ENCODE data around the gene ITGB4. TPM values are rescaled to one million over a fixed set of nuclear protein-coding genes. Genes with fewer than 3 reads are reported as not detected.

The ITGB4 gene
- polyA plus RNA-seq, 1 of the 3 experiments (the other 2 are of a cell fraction): 7.0 TPM

DNA sequence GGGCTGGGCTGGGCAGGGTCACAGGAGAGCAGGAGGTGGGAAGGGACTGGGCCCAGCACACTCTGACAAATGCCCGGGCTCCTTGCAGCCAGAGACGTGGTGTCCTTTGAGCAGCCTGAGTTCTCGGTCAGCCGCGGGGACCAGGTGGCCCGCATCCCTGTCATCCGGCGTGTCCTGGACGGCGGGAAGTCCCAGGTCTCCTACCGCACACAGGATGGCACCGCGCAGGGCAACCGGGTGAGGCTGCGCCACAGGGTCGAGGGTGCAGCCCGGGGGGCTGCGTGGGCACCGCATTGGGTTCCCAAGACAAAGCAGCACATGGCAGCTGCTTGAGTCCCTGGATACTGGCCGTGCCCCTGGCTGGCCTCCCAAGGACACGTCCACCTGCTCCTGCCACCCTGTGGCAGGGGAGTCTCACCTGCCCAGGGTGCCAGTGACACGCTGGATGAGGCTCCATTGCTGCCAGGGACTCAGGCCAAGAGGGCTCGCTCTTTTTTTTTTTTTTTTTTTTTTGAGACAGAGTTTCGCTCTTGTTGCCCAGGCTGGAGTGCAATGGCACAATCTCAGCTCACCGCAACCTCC, 22.5 kb downstream of the ITGB4 start (continued):
- TF ChIP-seq, protein P1, sequence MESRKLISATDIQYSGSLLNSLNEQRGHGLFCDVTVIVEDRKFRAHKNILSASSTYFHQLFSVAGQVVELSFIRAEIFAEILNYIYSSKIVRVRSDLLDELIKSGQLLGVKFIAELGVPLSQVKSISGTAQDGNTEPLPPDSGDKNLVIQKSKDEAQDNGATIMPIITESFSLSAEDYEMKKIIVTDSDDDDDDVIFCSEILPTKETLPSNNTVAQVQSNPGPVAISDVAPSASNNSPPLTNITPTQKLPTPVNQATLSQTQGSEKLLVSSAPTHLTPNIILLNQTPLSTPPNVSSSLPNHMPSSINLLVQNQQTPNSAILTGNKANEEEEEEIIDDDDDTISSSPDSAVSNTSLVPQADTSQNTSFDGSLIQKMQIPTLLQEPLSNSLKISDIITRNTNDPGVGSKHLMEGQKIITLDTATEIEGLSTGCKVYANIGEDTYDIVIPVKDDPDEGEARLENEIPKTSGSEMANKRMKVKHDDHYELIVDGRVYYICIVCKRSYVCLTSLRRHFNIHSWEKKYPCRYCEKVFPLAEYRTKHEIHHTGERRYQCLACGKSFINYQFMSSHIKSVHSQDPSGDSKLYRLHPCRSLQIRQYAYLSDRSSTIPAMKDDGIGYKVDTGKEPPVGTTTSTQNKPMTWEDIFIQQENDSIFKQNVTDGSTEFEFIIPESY (IDR thresholded peaks at IDR 0.05; ENCODE audit: borderline replicate concordance, low read depth): no peak

DNA sequence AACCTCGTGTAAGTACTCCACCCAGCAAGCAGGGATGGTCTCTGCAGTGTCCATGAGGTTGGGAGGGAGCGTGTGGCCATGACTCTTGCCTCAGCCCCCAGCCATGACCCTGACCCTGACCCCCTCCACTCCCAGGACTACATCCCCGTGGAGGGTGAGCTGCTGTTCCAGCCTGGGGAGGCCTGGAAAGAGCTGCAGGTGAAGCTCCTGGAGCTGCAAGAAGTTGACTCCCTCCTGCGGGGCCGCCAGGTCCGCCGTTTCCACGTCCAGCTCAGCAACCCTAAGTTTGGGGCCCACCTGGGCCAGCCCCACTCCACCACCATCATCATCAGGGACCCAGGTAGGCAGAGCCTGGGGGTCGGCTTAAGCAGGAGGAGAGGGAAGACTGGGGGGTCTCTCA, 27.4 kb downstream of the ITGB4 start:
- Histone ChIP-seq H3K9me3 (no peaks in the 10 kb centered on the region), H3K27ac (ENCODE audit: low read depth in 2 of 2, low read length in 1 of 2) (no peak overlapping the region), H3F3A (replicated peaks; ENCODE audit: insufficient read depth) (peaks cover 18% of the 10 kb centered on the region), H3K4me3 (ENCODE audit: low read depth in 2 of 2, low read length in 1 of 2) (no peak overlapping the region), H3K79me2 (ENCODE audit: insufficient read depth) (no peaks in the 10 kb centered on the region), H3K9ac (no peak overlapping the region), H4K20me1 (ENCODE audit: insufficient read depth) (no peaks in the 10 kb centered on the region), H3K4me2 (no peak overlapping the region), H3K9me2 (no peaks in the 10 kb centered on the region), H3K4me1 (ENCODE audit: control insufficient read depth in 1 of 2, insufficient read depth in 2 of 2, low read depth in 1 of 2, low read length in 1 of 2) (peaks cover 0 to 13% of the 10 kb centered on the region in 2 experiments; a peak in 1 of 4 replicates), H2AFZ (ENCODE audit: low read depth) (no peak overlapping the region), H3K36me3 (replicated peaks in 1 of 2; ENCODE audit: control insufficient read depth in 1 of 2, insufficient read depth in 2 of 2, low read length in 1 of 2) (no peaks in the 10 kb centered on the region), H3K27me3 (ENCODE audit: insufficient read depth) (no peaks in the 10 kb centered on the region)
- ChIA-PET CTCF (interaction anchor here (1.0 to 31.4 kb wide), 30 partner anchors 13 to 748 kb away, joined by 3 to 1370 read pairs (median 16); partner anchors contain the start of genes GALK1, ITGB4, LLGL2 and RECQL5), POLR2A (interaction anchor here (1.2 to 3.2 kb wide), 2 partner anchors 28 to 116 kb away, joined by 9 to 18 read pairs; partner anchors contain the start of gene SMIM5)
- no peak for DNase-seq
- WGBS (ENCODE audit: low lambda C conversion rate): 38% methylated on average over 3 of the region's 9 CpGs
- TF ChIP-seq NRF1 (IDR thresholded peaks at IDR 0.05; ENCODE audit: low read depth, low read length) (no peak), RCOR1 (IDR thresholded peaks at IDR 0.05; ENCODE audit: low read length) (no peak), EP300 (IDR thresholded peaks at IDR 0.05; ENCODE audit: borderline replicate concordance in 1 of 2, low read depth in 1 of 2, low read length in 1 of 2) (no peak), MXI1 (IDR thresholded peaks at IDR 0.05; ENCODE audit: low read depth, low read length) (no peak), GABPA (IDR thresholded peaks at IDR 0.05; ENCODE audit: low read depth) (no peak), NFIC (IDR thresholded peaks at IDR 0.05; ENCODE audit: borderline replicate concordance) (no peak), MEF2A (IDR thresholded peaks at IDR 0.05; ENCODE audit: borderline replicate concordance, low read depth) (no peak), FOXM1 (IDR thresholded peaks at IDR 0.05; ENCODE audit: low read depth) (no peak), TEAD4 (IDR thresholded peaks at IDR 0.05; ENCODE audit: borderline replicate concordance, insufficient read depth) (no peak), RFX5 (IDR thresholded peaks at IDR 0.05; ENCODE audit: low read length) (no peak), CHD2 (IDR thresholded peaks at IDR 0.05; ENCODE audit: low read length, partially characterized antibody) (no peak), TAF1 (IDR thresholded peaks at IDR 0.05; ENCODE audit: borderline replicate concordance, low read depth, low read length) (no peak), RAD21 (IDR thresholded peaks at IDR 0.05; ENCODE audit: low read length) (no peak), POLR2AphosphoS5 (IDR thresholded peaks at IDR 0.05; ENCODE audit: low read depth, low read length) (no peak)
- TF ChIP-seq, protein P2, sequence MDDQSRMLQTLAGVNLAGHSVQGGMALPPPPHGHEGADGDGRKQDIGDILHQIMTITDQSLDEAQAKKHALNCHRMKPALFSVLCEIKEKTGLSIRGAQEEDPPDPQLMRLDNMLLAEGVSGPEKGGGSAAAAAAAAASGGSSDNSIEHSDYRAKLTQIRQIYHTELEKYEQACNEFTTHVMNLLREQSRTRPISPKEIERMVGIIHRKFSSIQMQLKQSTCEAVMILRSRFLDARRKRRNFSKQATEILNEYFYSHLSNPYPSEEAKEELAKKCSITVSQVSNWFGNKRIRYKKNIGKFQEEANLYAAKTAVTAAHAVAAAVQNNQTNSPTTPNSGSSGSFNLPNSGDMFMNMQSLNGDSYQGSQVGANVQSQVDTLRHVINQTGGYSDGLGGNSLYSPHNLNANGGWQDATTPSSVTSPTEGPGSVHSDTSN (IDR thresholded peaks at IDR 0.05): no peak
- TF ChIP-seq, protein P3, sequence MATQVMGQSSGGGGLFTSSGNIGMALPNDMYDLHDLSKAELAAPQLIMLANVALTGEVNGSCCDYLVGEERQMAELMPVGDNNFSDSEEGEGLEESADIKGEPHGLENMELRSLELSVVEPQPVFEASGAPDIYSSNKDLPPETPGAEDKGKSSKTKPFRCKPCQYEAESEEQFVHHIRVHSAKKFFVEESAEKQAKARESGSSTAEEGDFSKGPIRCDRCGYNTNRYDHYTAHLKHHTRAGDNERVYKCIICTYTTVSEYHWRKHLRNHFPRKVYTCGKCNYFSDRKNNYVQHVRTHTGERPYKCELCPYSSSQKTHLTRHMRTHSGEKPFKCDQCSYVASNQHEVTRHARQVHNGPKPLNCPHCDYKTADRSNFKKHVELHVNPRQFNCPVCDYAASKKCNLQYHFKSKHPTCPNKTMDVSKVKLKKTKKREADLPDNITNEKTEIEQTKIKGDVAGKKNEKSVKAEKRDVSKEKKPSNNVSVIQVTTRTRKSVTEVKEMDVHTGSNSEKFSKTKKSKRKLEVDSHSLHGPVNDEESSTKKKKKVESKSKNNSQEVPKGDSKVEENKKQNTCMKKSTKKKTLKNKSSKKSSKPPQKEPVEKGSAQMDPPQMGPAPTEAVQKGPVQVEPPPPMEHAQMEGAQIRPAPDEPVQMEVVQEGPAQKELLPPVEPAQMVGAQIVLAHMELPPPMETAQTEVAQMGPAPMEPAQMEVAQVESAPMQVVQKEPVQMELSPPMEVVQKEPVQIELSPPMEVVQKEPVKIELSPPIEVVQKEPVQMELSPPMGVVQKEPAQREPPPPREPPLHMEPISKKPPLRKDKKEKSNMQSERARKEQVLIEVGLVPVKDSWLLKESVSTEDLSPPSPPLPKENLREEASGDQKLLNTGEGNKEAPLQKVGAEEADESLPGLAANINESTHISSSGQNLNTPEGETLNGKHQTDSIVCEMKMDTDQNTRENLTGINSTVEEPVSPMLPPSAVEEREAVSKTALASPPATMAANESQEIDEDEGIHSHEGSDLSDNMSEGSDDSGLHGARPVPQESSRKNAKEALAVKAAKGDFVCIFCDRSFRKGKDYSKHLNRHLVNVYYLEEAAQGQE (IDR thresholded peaks at IDR 0.05; ENCODE audit: low read depth, low read length): no peak
- TF ChIP-seq, protein P4, sequence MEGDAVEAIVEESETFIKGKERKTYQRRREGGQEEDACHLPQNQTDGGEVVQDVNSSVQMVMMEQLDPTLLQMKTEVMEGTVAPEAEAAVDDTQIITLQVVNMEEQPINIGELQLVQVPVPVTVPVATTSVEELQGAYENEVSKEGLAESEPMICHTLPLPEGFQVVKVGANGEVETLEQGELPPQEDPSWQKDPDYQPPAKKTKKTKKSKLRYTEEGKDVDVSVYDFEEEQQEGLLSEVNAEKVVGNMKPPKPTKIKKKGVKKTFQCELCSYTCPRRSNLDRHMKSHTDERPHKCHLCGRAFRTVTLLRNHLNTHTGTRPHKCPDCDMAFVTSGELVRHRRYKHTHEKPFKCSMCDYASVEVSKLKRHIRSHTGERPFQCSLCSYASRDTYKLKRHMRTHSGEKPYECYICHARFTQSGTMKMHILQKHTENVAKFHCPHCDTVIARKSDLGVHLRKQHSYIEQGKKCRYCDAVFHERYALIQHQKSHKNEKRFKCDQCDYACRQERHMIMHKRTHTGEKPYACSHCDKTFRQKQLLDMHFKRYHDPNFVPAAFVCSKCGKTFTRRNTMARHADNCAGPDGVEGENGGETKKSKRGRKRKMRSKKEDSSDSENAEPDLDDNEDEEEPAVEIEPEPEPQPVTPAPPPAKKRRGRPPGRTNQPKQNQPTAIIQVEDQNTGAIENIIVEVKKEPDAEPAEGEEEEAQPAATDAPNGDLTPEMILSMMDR (IDR thresholded peaks at IDR 0.05): no peak
- TF ChIP-seq, protein P5, sequence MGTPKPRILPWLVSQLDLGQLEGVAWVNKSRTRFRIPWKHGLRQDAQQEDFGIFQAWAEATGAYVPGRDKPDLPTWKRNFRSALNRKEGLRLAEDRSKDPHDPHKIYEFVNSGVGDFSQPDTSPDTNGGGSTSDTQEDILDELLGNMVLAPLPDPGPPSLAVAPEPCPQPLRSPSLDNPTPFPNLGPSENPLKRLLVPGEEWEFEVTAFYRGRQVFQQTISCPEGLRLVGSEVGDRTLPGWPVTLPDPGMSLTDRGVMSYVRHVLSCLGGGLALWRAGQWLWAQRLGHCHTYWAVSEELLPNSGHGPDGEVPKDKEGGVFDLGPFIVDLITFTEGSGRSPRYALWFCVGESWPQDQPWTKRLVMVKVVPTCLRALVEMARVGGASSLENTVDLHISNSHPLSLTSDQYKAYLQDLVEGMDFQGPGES (IDR thresholded peaks at IDR 0.05; ENCODE audit: low read depth, low read length): no peak

Data from SK-N-SH (cell line).